K562 (cell line): Measurements from ENCODE around the gene RAP1GAP2. TPM values are rescaled to one million over a fixed set of nuclear protein-coding genes. Genes with fewer than 3 reads are reported as not detected.

Source experiments
- ATAC-seq: fragments of 200-7000 bp; cut with Tn5 transposase; 3 replicates; pipeline ENCODE4 v1.9.1; 2020; ENCODE audit warnings: moderate library complexity
- BruUV-seq: library from RNA; stranded (reverse); fragments of 400-500 nt; replicated peaks from 2 replicates; lab custom pipeline; 2021; lab: Mats Ljungman, UMichigan
- CTCF ChIA-PET: fragments of 300-600 bp; formaldehyde crosslinking; extraction: SDS; loops from one replicate; lab custom pipeline; 2021; ENCODE audit warnings: low intra/inter-chr PET ratio; lab: Yijun Ruan, JAX
- POLR2A ChIA-PET: fragments of 300-600, 350-650 bp; sonication (Branson Sonifier 250); formaldehyde crosslinking; extraction: SDS; loops from one replicate; lab custom pipeline; 2021; ENCODE audit warnings: antibody characterized with exemption, inconsistent platforms; lab: Yijun Ruan, JAX
- DNase-seq, 4 experiments: peaks; one replicate each; pipeline versions ENCODE4 v3.0.0 to v3.0.0-alpha.2; 2011 to 2018; ENCODE audit warnings: low spot score in 3 of 4, mixed read lengths in 3 of 4; ENCODE audit errors: extremely low read depth in 1 of 4
- FAIRE-seq: peaks from 2 replicates; lab custom pipeline; 2011; peaks lifted over from hg19 to GRCh38; lab: Jason Lieb, UNC
- H2AFZ ChIP-seq: 2 replicates; pipeline ENCODE4 v1.6.0; 2011; ENCODE audit warnings: low read depth, low read length, control low read depth, inconsistent platforms
- H3K27ac ChIP-seq: fragments of 200-600 bp; 3 replicates; pipeline ENCODE4 v1.8.0; 2011; ENCODE audit warnings: low read depth, mild to moderate bottlenecking, control low read depth, inconsistent platforms, low read length, moderate library complexity, mixed read lengths; ENCODE audit errors: extremely low read depth
- H3K27me3 ChIP-seq, 2 experiments: fragments of 300-600 bp in 1 of 2; 2 replicates in 1 of 2; 3 replicates in 1 of 2; pipeline versions ENCODE4 v1.6.0 to v1.8.0; 2011; ENCODE audit warnings: inconsistent platforms in 2 of 2, low read length in 2 of 2, mild to moderate bottlenecking in 1 of 2, mixed read lengths in 1 of 2, moderate library complexity in 1 of 2; ENCODE audit not compliant: control insufficient read depth in 2 of 2, insufficient read depth in 2 of 2
- H3K36me3 ChIP-seq: fragments of 300-600 bp; 3 replicates; pipeline ENCODE4 v1.8.0; 2011; ENCODE audit warnings: mild to moderate bottlenecking, low read length, inconsistent platforms; ENCODE audit not compliant: control insufficient read depth, insufficient read depth
- H3K4me1 ChIP-seq, 2 experiments: fragments of 200-600 bp in 1 of 2; replicated peaks in 1 of 2; 2 replicates in 1 of 2; 3 replicates in 1 of 2; pipeline versions ENCODE4 v1.5.1 to v1.8.0; 2011; ENCODE audit warnings: inconsistent platforms in 2 of 2, low read length in 2 of 2, mild to moderate bottlenecking in 1 of 2, mixed read lengths in 1 of 2, moderate library complexity in 1 of 2; ENCODE audit not compliant: control insufficient read depth in 2 of 2, insufficient read depth in 2 of 2
- H3K4me2 ChIP-seq: 2 replicates; pipeline ENCODE4 v1.6.1; 2011; ENCODE audit warnings: low read length, control low read depth, inconsistent platforms, mixed read lengths; ENCODE audit not compliant: insufficient read depth
- H3K4me3 ChIP-seq: fragments of 200-600 bp; sonication (generic), shearing (Covaris generic); 2 replicates; pipeline ENCODE4 v1.5.1; 2016; ENCODE audit warnings: control low read depth, inconsistent platforms
- H3K79me2 ChIP-seq: fragments of 200-600 bp; 3 replicates; pipeline ENCODE4 v1.8.0; 2011; ENCODE audit warnings: low read length, inconsistent platforms; ENCODE audit not compliant: control insufficient read depth, insufficient read depth
- H3K9ac ChIP-seq, 2 experiments: 2 replicates each; pipeline versions ENCODE4 v1.6.0 to v1.6.1; 2011; ENCODE audit warnings: low read depth in 2 of 2, low read length in 2 of 2, control low read depth in 1 of 2, inconsistent platforms in 1 of 2, mild to moderate bottlenecking in 1 of 2, mixed read lengths in 1 of 2; ENCODE audit not compliant: insufficient read depth in 1 of 2
- H3K9me1 ChIP-seq: one replicate; pipeline ENCODE4 v1.6.0; 2011; ENCODE audit warnings: inconsistent platforms, mild to moderate bottlenecking, low read length, moderate library complexity; ENCODE audit not compliant: control insufficient read depth, insufficient read depth
- H3K9me3 ChIP-seq: replicated peaks from 2 replicates; pipeline ENCODE4 v1.5.1; 2011; ENCODE audit warnings: low read depth, low read length, inconsistent platforms; ENCODE audit not compliant: control insufficient read depth, insufficient read depth
- H4K20me1 ChIP-seq: replicated peaks from 2 replicates; pipeline ENCODE4 v1.6.1; 2011; ENCODE audit warnings: low read length, inconsistent platforms, mixed read lengths; ENCODE audit not compliant: control insufficient read depth, insufficient read depth
- BCLAF1 ChIP-seq, 2 experiments: fragments of 450-650 bp in 1 of 2; IDR thresholded peaks; 2 replicates each; pipeline ENCODE4 v1.6.1; 2011 to 2017; ENCODE audit warnings: low read depth in 2 of 2, antibody characterized with exemption in 1 of 2, borderline replicate concordance in 1 of 2, low read length in 1 of 2, mild to moderate bottlenecking in 1 of 2, mixed read lengths in 1 of 2; ENCODE audit not compliant: control insufficient read depth in 1 of 2
- CHCHD3 ChIP-seq: fragments of 250-450 bp; sonication (Bioruptor Pico); IDR thresholded peaks from 2 replicates; pipeline ENCODE4 v2.1.2; 2022; ENCODE audit warnings: mild to moderate bottlenecking
- E2F3 ChIP-seq: fragments of 250-450 bp; sonication (Bioruptor Pico); IDR thresholded peaks from 2 replicates; pipeline ENCODE4 v1.4.0; 2020; ENCODE audit warnings: mild to moderate bottlenecking
- FOXP1 ChIP-seq: sonication (generic); formaldehyde crosslinking; IDR thresholded peaks from 2 replicates; pipeline ENCODE4 v1.8.0; 2022; ENCODE audit warnings: mild to moderate bottlenecking, missing genetic modification reagents
- MIER1 ChIP-seq: fragments of 450-650 bp; IDR thresholded peaks from 2 replicates; pipeline ENCODE4 v1.6.1; 2016; ENCODE audit warnings: antibody characterized with exemption, mild to moderate bottlenecking, low read depth
- NFATC3 ChIP-seq: fragments of 450-650 bp; IDR thresholded peaks from 2 replicates; pipeline ENCODE4 v1.6.1; 2017; ENCODE audit warnings: mild to moderate bottlenecking
- NR1H2 ChIP-seq: sonication (generic); formaldehyde crosslinking; IDR thresholded peaks from 2 replicates; pipeline ENCODE4 v1.4.0; 2020; ENCODE audit warnings: mild to moderate bottlenecking, missing genetic modification reagents
- NR2C2 ChIP-seq, 2 experiments: fragments of 200-800 bp in 1 of 2; sonication (Bioruptor generic) in 1 of 2; sonication (generic) in 1 of 2; formaldehyde crosslinking in 1 of 2; IDR thresholded peaks; 2 replicates each; pipeline versions ENCODE4 v1.6.1 to v1.8.0; 2016 to 2022; ENCODE audit warnings: mild to moderate bottlenecking in 1 of 2, missing compliant biosample characterization in 1 of 2, missing genetic modification characterization in 1 of 2, missing genetic modification reagents in 1 of 2
- SMARCC2 ChIP-seq: fragments of 450-650 bp; IDR thresholded peaks from 2 replicates; pipeline ENCODE4 v1.6.1; 2017; ENCODE audit warnings: antibody characterized with exemption, moderate library complexity, mild to moderate bottlenecking, low read depth
- TAF1 ChIP-seq: IDR thresholded peaks from 2 replicates; pipeline ENCODE4 v1.6.1; 2011; ENCODE audit warnings: mild to moderate bottlenecking, low read length, moderate library complexity; ENCODE audit not compliant: insufficient read depth, control insufficient read depth, severe bottlenecking; ENCODE audit errors: extremely low read depth
- USF1 ChIP-seq: sonication (generic); formaldehyde crosslinking; IDR thresholded peaks from 2 replicates; pipeline ENCODE4 v1.9.0; 2022; ENCODE audit warnings: mild to moderate bottlenecking, missing genetic modification reagents
- ZEB2 ChIP-seq: fragments of 450-650 bp; IDR thresholded peaks from 2 replicates; pipeline ENCODE4 v1.6.1; 2016
- WGBS: fragments of 100-300 bp; shearing (Covaris generic); methylation state at CpG from one replicate; pipeline ENCODE4 v1.1.6; 2016; ENCODE audit warnings: low coverage, mixed read lengths; ENCODE audit not compliant: insufficient coverage; ENCODE audit errors: missing lambda C conversion rate; 5-methylcytosine and 5-hydroxymethylcytosine counted together
- in situ Hi-C: fragments of 300-500 bp; cut with MboI; formaldehyde crosslinking; loops from 4 replicates; pipeline ENCODE4 v1.15.0; 2018; ENCODE audit warnings: inconsistent platforms, mixed read lengths
- intact Hi-C: fragments of 100-400 bp; cut with micrococcal nuclease; formaldehyde crosslinking; loops from 2 replicates; pipeline ENCODE4 v1.14.2; 2022
- polyA plus RNA-seq, 8 experiments: library from polyadenylated mRNA; depleted of rRNA in 4 of 8; stranded (reverse) in 5 of 8; unstranded in 3 of 8; fragments of >200 nt; fragmentation: Nextera tagmentation in 2 of 8; fragmentation: Illumina TruSeq in 1 of 8; extraction: Ambion mirVana in 2 of 8; extraction: Trizol in 1 of 8; gene quantifications; 2 replicates each; pipeline versions ENCODE4 v1.2.1 to v1.2.3, GENCODE V29; 2011 to 2014; ENCODE audit warnings: inconsistent platforms in 1 of 8, missing spikeins in 1 of 8
- total RNA-seq, 7 experiments: library from RNA; depleted of rRNA in 6 of 7; stranded (reverse); fragments of >200 nt in 6 of 7; fragmentation: Illumina TruSeq in 2 of 7; extraction: Trizol in 2 of 7; gene quantifications; 2 replicates each; pipeline versions ENCODE4 v1.2.1 to v1.2.3, GENCODE V29; 2011 to 2021; ENCODE audit warnings: low replicate concordance in 1 of 7

Gene RAP1GAP2
- total and polyA plus RNA-seq, 9 of the 15 experiments (the other 6 are each of a cell fraction or from before 2014, with no cell fraction given) = 0.01 to 1.3 (median 0.42) TPM; not detected in 1

- Histone ChIP-seq H3K9ac (no peak overlapping the region), H3K79me2 (no peaks in the 10 kb centered on the region), H3K4me3 (no peak overlapping the region), H2AFZ (no peak overlapping the region), H3K9me1 (no peaks in the 10 kb centered on the region), H4K20me1 (no peaks in the 10 kb centered on the region), H3K27ac (no peak overlapping the region), H3K4me1 (no peaks in the 10 kb centered on the region), H3K36me3 (no peaks in the 10 kb centered on the region), H3K27me3 (peaks cover 3 to 27% of the 10 kb centered on the region in 2 experiments; a peak in 3 of 5 replicates), H3K4me2 (no peak overlapping the region), H3K9me3 (no peaks in the 10 kb centered on the region)
- ChIA-PET POLR2A (interaction anchor here (1.3 kb wide), 1 partner anchor 16 kb away, joined by 3 read pairs; no protein-coding TSS in a partner anchor), CTCF (no interaction called here)
- 3% methylated on average over 15 of the region's 15 CpGs for WGBS
- BruUV-seq = no TSS peak
- DNase-seq (no peak), FAIRE-seq (no peak), ATAC-seq (no peak)
- intact Hi-C loops (no loop called here), in situ Hi-C loops (no loop called here)
- TF ChIP-seq ZEB2 (no peak), NR2C2 (CRISPR knock-in tag; IDR thresholded peaks at IDR 0.05) (no peak), NR2C2 (tag; IDR thresholded peaks at IDR 0.05) (no peak), USF1 (no peak), SMARCC2 (no peak)
These were observed 151.3 kb downstream of the RAP1GAP2 start for GRCh38 chr17:2947588-2947950.

GRCh38 chr17:2947996-2948550, 151.8 kb downstream of the RAP1GAP2 start:
- Histone ChIP-seq H3K9me1 (no peaks in the 10 kb centered on the region), H3K79me2 (no peaks in the 10 kb centered on the region), H3K4me3 (no peak overlapping the region), H3K27me3 (peaks cover 3 to 27% of the 10 kb centered on the region in 2 experiments; a peak in 3 of 5 replicates), H3K4me2 (no peak overlapping the region), H3K9ac (no peak overlapping the region; a peak in 1 of 4 replicates), H3K36me3 (no peaks in the 10 kb centered on the region), H3K27ac (no peak overlapping the region), H2AFZ (no peak overlapping the region), H3K4me1 (no peaks in the 10 kb centered on the region), H4K20me1 (no peaks in the 10 kb centered on the region), H3K9me3 (no peaks in the 10 kb centered on the region)
- 0% methylated on average over 13 of the region's 14 CpGs for WGBS
- in situ Hi-C loops (no loop called here), intact Hi-C loops (no loop called here)
- ChIA-PET POLR2A (interaction anchor here (1.3 kb wide), 1 partner anchor 15 kb away, joined by 3 read pairs; no protein-coding TSS in a partner anchor), CTCF (no interaction called here)
- ATAC-seq = no peak
- DNase-seq = no peak
- no TSS peak for BruUV-seq
- no peak for FAIRE-seq
- TF ChIP-seq BCLAF1 (IDR thresholded peaks at IDR 0.05; ENCODE audit: borderline replicate concordance in 1 of 2, control insufficient read depth in 1 of 2, low read depth in 2 of 2, low read length in 1 of 2) = no peak
- TF ChIP-seq FOXP1 (CRISPR knock-in tag) = no peak
- no peak for TF ChIP-seq TAF1
- TF ChIP-seq NFATC3 = no peak
- TF ChIP-seq SMARCC2 = no peak
- TF ChIP-seq MIER1 = no peak
- TF ChIP-seq E2F3 (CRISPR knock-in tag) = no peak
- TF ChIP-seq CHCHD3 (CRISPR knock-in tag) = no peak
- no peak for TF ChIP-seq NR1H2
